ENCODE measurements around the gene RIOX2.
A peak's percentile ranks its signal among the peaks of the same experiment; 100 is the strongest.
"Not testable (repeated sequence)": the region's sequence is repeated elsewhere in the genome, so short reads cannot be mapped to it uniquely, and the experiment has no call there.

RIOX2 gene

DNA sequence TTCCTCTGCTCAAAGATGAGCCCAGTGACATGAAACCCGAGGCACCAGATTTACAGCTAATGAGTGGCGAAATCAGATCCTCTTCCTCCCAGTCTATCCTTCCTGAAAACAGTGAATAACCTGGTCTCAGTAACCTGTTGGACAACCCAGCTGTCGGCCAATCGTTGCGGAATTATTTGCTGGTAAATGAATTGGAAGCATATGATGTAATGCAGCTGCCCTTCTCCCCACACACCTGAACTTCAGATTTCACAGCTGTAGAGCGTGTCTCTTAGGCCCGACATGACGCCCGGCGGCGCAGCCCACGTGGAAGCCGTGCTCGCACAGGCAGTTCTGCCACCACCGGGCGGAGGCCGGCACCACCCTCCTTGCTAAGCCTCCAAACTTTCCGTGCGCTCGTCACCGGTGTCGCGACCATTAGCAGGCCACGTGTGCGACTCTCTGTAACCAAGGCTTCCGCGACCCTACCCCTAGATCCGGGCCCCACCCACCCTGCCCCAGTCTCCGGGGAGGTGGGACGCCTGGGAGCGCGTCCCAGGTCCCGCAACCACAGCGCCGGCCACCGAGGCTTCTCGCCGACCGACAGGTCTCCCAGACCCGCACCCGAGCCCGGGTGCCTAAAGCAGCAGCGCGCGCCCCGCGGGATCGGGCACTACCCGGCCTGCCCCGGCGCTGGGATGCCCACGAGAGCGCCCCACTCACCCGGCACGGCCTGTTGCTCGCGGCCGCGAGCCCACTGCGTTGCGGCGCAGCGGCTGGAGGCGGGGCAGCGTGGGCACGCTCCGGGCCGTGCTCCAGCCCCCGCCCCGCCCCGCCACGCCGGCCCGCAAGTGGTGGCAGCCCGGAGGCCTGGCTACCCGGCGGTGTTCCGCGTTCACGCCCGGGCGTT lies at the start of gene RIOX2:
Gene RIOX2 (minus strand): TSS at position 753 of the 889 bp plus-strand sequence. CDS start 4,838 bp downstream, outside the sequence.
- DNase-seq (ENCODE audit: low read depth in 1 of 2, low spot score in 1 of 2), result peak; percentile 71 to 88
- no peak for TF ChIP-seq JUND (IDR thresholded peaks at IDR 0.05; ENCODE audit: low read depth)
- in situ Hi-C loops (cut with HindIII; ENCODE audit: low pct_unique_long_range_greater_than_20kb, low sequenced_read_pairs), result no loop called here

DNA sequence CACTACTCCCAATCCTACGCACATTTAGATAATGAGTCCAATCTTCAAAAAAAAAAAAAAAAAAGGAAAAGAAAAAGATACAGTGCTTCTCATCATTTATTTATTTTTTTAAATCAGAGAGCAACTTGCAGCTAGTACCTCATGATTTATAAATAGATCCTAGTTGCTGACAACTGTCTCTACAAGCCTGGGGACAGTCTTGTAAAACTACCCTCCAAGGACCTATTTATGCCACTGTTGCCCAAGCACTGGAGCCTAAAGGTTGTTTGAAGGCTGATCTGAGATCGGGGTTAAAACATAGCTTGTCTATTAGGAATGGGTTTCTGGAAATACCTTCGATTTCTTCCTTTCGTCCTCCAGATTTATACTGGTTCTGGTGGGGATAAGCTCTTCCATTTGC lies 48.2 kb upstream of the RIOX2 start:
- in situ Hi-C loops (cut with HindIII; ENCODE audit: low pct_unique_long_range_greater_than_20kb, low sequenced_read_pairs), result no loop called here

DNA sequence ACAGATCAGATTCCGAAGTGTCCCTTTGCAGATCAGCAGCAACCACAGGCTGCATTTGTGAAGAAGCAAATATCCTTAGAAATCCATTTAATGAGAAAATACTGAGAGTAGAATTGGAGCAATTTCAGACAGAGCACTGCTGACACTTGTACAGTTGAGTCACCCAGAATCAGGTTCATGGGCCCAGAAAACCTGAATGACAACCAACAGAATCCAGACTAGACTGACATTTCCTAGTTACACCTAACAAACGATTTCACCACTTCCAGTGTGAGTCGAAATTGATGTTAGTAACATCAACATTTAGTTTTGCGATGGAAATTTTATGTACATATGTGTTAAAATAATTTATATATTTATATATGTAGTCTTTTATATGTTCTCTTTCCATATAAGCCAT lies 46.1 kb upstream of the RIOX2 start:
- DNase-seq (ENCODE audit: low read depth in 1 of 2, low spot score in 1 of 2), result no peak
- no peak for TF ChIP-seq JUND (IDR thresholded peaks at IDR 0.05; ENCODE audit: low read depth)
- in situ Hi-C loops (cut with HindIII; ENCODE audit: low pct_unique_long_range_greater_than_20kb, low sequenced_read_pairs), result no loop called here

More for the DNA sequence above, 48.2 kb upstream of the RIOX2 start:
- no peak for DNase-seq (ENCODE audit: low read depth in 1 of 2, low spot score in 1 of 2)
- TF ChIP-seq JUND (IDR thresholded peaks at IDR 0.05; ENCODE audit: low read depth), result no peak

DNA sequence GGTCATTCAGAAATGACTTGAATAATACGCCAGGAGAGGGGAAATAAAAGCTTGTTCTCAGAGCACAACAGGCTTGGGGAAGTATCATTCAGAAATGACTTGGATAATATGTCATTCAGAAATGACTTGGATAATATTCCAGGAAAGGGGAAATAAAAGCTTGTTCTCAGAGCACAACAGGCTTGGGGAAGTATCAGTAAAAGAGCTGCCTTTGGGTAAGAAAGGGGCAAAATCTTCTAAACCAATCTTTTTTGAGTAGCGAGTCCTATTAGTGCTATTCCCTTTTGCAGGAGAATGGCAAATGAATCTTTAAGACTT lies 42.0 kb upstream of the RIOX2 start:
- TF ChIP-seq JUND (IDR thresholded peaks at IDR 0.05; ENCODE audit: low read depth), result no peak
- in situ Hi-C loops (cut with HindIII; ENCODE audit: low pct_unique_long_range_greater_than_20kb, low sequenced_read_pairs), result no loop called here
- DNase-seq (ENCODE audit: low read depth in 1 of 2, low spot score in 1 of 2), result no peak

DNA sequence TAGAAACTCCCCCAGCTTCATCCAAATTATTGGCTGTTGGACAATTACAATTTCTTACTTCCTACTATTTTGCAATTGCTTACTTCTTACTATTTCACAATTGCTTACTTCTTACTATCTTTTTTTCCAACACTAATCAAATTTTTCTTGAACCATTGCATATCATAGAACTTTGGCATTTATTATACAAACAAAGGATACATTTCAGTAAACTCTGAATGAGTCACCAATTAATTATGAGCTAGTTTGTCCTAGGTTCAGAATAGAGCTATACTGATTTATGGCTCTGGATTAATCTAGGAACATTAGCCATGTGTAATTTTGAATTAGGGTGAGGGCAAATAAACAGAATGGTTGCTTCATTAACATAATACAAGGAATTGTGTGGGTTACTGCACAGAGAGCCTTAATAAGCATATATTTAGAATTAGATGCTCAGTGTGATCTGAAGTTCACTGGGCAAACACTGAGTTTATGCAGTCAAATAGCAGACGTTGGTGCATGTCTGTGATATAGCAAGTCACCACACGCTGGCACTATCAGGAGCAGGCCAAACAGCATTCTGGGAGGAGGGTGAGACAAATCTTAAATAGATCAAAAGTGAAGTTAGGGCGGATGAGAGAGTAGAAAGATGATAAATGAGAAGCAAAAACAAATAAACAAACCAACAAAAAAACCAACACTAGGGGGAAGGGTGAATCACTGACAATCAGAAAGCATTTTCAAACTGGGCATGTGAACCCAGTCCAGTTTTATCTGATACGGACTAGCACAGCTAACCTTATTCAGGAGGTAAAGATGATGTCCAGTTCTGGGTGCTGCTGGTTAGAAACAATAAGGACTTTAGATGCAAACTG lies 41.4 kb upstream of the RIOX2 start:
- no peak for DNase-seq (ENCODE audit: low read depth in 1 of 2, low spot score in 1 of 2)
- in situ Hi-C loops (cut with HindIII; ENCODE audit: low pct_unique_long_range_greater_than_20kb, low sequenced_read_pairs), result no loop called here
- no peak for TF ChIP-seq JUND (IDR thresholded peaks at IDR 0.05; ENCODE audit: low read depth)

DNA sequence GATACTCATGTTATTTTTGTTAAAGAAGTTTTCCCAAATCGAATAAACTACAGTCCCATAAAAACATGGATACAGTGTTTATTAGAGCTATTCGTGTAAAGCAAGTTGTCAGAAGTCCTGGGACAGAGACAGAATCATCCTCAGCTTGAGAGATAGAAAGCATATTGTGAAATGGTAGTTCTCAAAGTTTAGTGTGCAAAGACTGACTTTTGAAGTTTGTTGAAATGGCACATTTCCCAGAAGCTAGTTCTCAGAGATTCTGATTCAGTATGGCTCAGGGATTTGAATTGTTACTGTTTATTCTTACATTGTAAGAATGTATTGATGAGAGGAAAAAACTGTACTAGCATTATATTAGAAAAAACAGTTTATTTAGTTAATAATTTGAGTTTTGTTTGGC lies 40.7 kb upstream of the RIOX2 start:
- TF ChIP-seq JUND (IDR thresholded peaks at IDR 0.05; ENCODE audit: low read depth), result no peak
- no peak for DNase-seq (ENCODE audit: low read depth in 1 of 2, low spot score in 1 of 2)
- in situ Hi-C loops (cut with HindIII; ENCODE audit: low pct_unique_long_range_greater_than_20kb, low sequenced_read_pairs), result no loop called here

DNA sequence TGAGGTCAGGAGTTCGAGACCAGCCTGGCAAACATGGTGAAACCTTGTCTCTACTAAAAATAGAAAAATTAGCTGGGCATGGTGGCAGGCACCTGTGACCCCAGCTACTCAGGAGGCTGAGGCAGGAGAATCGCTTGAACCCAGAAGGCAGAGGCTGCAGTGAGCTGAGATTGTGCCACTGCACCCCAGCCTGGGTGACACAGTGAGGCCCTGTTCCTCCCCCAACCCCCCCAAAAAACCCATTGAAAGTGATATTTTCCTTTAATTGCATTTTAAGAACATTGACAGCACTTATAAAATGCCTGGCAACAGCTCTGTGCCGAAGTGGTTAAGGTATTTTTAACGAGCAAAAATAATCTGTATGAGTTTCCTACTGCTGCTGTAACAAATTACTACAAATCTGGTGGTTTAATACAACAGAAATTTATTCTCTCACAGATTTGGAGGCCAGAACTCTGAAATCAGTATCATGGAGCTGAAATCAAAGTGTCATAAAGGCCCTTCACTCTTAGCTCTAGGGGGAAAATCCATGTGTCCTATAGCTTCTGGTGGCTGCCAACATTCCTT lies 38.7 kb upstream of the RIOX2 start:
- DNase-seq (ENCODE audit: low read depth in 1 of 2, low spot score in 1 of 2); in situ Hi-C loops (cut with HindIII; ENCODE audit: low pct_unique_long_range_greater_than_20kb, low sequenced_read_pairs): not testable (repeated sequence)

DNA sequence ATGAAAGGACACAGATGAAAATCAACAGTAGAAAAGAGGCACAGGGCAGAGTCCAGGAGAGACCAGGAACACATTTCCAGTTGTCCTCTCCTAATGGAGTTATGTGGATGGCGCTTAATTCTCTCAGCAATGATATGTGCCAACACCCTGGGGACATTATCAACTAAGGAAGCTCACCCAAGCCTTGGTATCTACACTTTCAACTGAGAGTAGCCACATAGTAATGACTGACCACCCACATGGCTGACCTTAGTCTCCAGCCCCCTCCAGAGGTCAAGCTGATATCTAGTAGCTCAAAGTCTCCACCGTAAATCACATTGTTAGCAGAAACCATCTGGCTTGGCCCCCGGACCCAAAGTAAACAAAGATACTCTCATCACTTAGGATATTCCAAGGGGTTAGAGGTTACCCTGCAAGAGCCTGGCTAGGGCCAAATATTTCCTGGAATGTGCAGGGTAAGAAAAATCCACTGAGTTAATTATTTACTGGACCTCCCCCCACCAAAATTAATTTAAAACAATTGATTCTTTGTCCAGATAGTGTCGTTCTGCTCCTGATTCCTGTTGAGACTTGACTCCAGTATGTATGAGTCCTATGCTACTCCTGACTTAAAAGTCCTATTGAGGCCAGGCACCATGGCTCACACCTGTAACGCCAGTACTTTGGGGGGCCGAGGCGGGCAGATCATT lies 38.1 kb upstream of the RIOX2 start:
- no peak for TF ChIP-seq JUND (IDR thresholded peaks at IDR 0.05; ENCODE audit: low read depth)
- in situ Hi-C loops (cut with HindIII; ENCODE audit: low pct_unique_long_range_greater_than_20kb, low sequenced_read_pairs), result no loop called here
- DNase-seq (ENCODE audit: low read depth in 1 of 2, low spot score in 1 of 2), result no peak

DNA sequence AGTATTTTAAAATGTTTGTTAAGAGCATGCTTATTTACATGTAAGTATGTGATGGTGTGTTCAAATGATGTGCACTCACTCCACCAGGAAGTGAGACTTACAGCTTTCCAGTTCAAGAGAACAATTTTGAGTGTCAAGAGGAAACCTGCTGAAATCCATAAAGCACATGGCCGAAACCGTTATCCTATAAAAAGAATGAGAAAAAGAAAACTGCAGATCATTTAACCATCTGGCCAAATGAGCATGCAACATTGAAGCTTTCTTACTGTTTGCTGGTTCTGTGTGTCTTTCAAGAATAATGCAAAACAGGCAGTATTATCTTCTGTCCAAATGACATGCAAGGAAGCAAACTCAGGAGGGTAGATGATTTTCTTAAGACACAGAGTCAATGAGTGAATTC lies 36.6 kb upstream of the RIOX2 start:
- in situ Hi-C loops (cut with HindIII; ENCODE audit: low pct_unique_long_range_greater_than_20kb, low sequenced_read_pairs), result no loop called here
- DNase-seq (ENCODE audit: low read depth in 1 of 2, low spot score in 1 of 2), result no peak
- TF ChIP-seq JUND (IDR thresholded peaks at IDR 0.05; ENCODE audit: low read depth), result no peak

DNA sequence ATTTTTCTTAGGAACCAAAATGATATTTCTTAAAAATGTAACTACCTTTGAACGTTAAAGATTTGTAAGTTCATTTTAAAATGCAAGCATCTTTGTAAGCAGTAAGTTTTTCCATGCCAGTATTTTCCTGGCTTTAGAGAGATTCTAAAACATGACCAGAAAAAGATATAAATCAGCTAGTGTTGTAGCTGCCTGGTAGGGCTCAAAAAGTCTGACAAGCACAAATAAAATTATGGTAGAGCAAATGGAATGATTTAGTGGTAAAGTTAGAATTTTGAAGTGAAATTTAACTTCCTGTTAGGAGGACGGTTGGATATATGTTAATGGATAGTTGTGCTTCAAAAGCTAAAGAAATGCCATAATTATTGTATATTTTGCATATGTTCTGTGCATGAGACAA lies 33.2 kb upstream of the RIOX2 start:
- DNase-seq (ENCODE audit: low read depth in 1 of 2, low spot score in 1 of 2), result no peak
- no peak for TF ChIP-seq JUND (IDR thresholded peaks at IDR 0.05; ENCODE audit: low read depth)
- in situ Hi-C loops (cut with HindIII; ENCODE audit: low pct_unique_long_range_greater_than_20kb, low sequenced_read_pairs), result no loop called here

DNA sequence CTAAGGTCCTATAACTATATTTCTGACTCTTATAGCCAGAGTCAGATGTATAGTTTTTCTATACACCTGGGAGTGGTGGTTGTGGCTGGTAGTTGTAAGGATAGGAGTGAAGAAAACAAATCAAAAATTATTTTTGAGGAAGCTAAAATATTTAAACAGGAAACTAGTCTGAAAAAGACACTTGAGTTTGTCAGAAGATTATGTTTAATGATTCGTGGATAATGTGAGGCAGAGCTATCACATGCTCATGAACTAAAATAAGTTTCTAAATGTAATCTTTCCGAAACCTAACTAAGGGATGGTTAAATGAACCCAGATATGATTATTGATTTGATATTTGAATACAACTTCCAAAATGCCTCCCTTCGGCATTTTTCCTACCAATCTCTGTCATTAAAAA lies 32.5 kb upstream of the RIOX2 start:
- no peak for TF ChIP-seq JUND (IDR thresholded peaks at IDR 0.05; ENCODE audit: low read depth)
- in situ Hi-C loops (cut with HindIII; ENCODE audit: low pct_unique_long_range_greater_than_20kb, low sequenced_read_pairs), result no loop called here
- no peak for DNase-seq (ENCODE audit: low read depth in 1 of 2, low spot score in 1 of 2)

DNA sequence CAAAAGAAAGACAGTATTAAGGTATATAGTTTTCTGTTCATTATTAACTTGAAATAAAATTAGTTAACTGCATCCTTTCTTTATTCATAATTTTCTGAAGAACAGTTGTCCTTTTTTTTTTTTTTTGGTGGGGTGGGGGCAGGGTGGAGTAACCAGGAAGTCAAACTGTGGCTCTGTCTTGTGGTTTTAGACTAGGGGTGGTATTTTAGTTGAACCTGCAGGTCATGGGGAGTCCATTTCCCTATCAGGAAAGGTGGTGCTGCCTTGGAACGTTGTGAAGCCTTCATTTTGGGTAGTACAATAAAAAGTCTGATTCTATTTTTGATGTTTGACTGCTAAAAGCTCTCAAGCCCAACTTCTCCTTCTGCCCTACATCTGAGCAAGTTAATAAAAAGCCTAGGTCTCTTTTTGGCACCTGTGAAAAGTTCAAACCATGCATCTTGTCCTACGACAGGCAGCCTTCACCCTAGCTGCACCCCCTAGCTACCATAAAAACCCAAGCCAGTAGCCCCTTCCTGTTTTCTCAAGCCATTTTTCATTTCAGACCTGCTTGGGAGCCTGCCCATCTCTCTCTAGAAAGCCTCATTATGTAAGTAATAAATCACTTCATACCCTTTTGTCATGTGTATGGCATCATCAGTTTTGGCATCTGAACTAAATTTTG lies 31.2 kb upstream of the RIOX2 start:
- no peak for TF ChIP-seq JUND (IDR thresholded peaks at IDR 0.05; ENCODE audit: low read depth)
- in situ Hi-C loops (cut with HindIII; ENCODE audit: low pct_unique_long_range_greater_than_20kb, low sequenced_read_pairs), result no loop called here
- DNase-seq (ENCODE audit: low read depth in 1 of 2, low spot score in 1 of 2), result no peak
